ENCODE results near the gene MEP1A.
"Not testable (repeated sequence)": the region's sequence is repeated elsewhere in the genome, so short reads cannot be mapped to it uniquely, and the experiment has no call there.

MEP1A gene

DNA sequence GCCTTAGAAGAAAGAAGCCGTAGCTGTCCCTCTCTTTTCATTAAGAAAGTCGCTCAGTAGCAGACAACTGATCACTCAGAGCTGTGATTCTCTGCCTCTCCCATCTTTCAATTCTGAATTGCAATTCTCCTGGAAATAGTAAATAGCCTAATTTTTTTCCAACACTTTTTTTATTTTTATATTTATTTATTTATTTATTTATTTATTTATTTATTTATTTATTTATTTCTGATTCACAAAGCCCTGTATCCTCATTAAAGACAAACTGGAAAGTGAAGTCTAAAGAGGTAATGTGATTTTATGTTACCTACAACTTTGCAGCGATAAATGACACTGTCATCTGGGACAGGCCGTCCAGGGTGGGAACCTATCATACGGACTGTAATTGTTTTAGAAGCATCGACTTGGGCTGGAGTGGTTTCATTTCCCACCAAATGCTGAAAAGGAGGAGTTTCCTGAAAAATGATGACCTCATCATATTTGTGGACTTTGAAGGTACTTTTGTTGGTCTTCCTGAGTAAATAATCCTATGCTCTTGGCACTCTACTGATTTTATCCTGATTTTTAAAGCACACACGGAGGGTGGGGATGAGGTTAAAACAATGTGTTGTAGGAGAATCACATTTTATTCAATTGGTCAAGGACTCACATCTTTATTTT, 41.2 kb downstream of the MEP1A start:
- not testable (repeated sequence) for DNase-seq

DNA sequence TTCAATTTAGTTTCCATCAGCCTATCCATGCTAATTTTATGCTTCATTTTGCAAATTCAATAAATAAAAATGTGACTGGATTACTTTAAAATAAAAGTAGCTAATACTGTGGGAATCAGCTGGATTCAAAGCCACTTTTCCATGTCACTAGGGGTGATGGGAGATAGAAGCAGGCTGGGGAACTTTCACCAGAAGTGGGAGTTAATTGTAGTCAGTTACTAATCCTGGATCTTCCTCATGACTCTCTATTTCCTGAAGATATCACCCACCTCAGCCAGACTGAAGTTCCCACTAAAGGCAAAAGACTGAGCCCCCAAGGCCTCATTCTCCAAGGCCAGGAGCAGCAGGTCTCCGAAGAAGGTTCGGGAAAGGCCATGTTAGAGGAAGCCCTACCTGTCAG, 41.8 kb downstream of the MEP1A start:
- not testable (repeated sequence) for DNase-seq

DNA sequence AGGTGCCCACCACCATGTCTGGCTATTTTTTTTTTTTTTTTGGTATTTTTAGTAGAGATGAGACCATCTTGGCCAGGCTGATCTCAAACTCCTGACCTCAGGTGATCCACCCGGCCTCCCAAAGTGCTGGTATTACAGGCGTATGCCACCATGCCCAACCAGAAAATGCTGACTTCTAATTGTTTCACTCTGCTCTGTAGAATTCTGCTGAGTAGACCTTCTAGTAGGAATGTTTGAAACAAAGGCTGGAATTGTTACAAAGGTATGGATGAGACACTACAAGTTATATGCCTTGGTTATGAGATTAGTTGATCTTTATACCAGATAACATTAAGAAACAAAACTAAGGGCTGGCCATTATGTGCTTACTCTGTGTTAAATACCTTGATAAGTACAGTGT, 44.8 kb downstream of the MEP1A start:
- DNase-seq, result no peak

DNA sequence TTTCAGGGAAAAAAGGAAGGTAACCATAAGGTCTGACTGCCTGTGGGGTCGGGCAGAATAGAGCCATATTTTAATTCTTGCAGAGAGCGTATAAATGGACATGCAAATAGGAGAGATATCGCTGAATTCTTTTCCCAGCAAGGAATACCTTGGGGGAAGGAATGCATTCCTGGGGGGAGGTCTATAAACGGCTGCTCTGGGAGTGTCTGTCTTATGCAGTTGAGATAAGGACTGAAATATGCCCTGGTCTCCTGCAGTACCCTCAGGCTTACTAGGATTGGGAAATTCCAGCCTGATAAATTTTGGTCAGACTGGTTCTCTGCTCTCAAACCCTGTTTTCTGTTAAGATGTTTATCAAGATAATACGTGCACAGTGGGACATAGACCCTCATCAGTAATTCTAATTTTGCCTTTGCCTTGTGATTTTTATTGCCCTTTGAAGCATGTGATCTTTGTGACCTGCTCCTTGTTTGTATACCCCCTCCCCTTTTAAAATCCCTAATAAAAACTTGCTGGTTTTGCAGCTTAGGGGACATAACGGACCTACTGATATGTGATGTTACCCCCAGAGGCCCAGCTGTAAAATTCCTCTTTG, 49.2 kb downstream of the MEP1A start:
- not testable (repeated sequence) for DNase-seq

DNA sequence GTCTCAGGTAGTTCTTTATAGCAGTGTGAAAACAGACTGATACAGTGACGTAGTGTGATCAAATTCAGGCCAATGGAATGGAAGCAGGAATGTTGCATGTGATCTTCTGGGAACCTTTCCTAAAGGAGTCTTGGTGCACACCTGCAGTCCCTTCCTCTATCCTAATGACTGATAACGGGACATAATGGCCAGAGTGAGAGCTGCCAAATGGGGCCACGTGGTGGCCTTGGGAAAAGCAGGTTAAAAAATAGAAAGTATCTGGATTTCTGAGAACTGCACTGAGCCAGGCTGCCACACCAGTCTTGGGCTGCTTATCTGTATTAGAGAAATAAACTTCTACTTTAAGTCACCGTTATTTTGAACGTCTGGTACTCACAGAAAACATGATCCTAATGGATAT, 51.9 kb downstream of the MEP1A start:
- no peak for DNase-seq

DNA sequence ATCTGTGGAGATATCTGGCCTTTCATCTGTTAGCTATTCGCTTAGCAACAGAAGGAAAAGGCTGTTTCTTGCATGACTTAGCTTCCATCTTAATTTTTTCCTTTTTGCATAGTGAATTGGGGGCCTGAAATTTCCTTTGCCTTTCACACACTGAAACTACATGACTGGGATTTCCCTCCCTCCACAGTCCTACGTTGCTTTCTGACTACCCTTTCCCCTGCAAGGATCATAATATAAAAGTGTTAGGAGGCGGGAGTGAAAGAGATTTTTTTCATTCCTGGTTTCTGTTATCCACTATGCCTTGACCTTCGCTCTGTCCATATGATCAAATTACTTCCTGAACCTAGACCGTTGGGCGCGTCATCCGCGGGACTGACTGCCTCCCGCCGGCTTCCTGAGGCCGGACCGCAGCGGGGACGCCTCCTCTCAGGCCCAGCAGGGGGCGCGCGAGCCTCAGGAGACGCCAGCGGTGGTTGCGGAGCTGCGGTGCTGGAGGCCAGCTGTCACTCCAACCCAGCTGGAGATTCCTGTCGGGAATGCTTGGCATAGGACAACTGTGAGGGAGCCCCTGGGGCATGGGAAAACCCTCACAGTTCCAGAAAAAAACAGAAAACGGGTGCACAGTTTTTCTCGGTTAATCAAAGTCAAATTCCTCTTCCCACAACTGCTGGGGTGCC, 55.6 kb downstream of the MEP1A start:
- peak; percentile 11 to 18 for DNase-seq

DNA sequence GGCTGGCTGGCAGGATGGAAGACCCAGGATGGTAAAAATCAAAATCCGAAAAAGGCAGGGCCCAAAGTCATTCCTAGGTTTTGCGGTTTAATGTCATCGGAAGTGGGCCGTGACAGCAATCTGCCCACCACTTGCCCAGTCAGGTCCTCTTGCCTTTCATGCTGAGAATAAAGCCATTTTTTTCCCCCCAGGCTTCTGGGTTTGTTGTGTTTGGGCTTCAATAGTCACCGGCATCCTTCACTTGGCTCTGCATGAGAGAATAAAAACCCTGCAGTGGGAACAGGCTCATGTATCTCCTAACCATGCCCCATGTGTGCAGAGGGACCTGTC, 56.1 kb downstream of the MEP1A start:
- DNase-seq, result no peak

DNA sequence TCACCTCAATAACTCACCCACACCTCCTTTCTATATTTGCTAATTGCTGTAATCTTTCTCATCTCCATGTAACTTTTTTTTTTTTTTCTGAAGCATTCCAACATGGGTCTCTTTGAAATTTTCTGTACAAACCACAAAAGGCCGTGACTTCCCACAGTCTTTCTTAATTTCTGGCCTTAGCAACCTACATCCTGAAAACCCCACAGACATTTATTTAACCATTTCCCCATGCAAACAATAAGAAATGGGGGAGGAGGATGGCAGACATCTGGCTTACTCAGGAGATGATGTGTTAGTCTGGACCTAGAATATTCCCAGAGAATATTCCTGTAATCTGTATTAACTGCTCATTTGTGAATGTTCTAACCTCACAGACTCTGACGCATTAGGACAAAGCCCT, 57.6 kb downstream of the MEP1A start:
- DNase-seq, result no peak

DNA sequence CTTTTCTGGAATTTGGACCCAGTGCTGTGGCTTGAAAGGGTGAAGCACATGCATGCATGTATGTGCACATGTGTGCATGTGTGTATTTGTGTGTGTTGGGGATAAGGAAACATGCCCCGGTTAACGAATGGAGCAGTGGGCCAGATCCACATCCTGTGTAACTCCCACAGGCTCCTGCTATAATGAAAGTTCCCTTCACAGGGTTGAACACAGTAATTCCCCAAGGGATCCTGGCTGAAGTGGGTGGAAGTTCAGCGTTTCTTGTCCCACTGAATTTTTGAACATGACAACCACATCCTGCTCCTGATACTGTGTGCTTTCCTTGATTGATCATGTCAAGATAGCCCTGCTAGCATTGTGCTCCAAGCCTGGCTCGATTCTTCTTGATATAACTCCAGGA, 58.4 kb downstream of the MEP1A start:
- DNase-seq, result not testable (repeated sequence)

DNA sequence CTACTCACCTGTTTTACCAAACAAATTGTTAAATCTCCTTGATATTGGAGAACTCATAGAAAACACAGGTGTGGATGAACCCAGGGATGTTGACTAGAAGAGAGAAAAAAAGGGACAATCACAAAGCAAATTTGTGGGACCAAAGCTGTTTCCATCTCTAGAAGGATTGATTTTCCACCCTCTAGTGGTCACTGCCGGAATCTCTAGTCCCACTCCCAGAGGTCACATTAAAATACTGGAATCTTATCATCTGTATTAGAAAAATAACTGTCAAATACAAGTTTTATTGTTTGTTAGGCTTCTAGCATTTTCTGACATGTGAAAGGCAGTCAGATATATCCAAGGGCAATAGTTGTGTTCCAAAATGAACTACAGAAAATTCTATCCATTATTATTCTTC, 62.8 kb downstream of the MEP1A start:
- not testable (repeated sequence) for DNase-seq

DNA sequence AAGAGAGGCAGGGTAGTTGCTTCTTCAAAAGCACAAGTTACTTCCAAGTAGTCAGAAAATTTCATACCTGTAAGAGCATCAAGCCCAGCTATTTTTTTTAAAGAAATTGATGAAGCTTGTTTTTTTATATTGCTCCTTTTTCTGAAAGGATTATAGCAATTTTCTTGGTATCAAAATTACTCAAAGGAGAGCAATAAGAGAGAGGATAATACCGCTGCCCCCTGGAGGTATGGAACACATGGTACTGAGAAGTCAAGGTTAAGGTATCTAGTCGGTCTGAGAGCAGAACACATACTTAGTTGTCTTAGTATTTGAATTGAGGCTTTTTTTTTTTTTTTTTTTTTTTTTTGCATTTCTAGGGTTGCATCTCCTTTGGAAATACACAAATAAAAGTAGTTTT, 69.2 kb downstream of the MEP1A start:
- no peak for DNase-seq

DNA sequence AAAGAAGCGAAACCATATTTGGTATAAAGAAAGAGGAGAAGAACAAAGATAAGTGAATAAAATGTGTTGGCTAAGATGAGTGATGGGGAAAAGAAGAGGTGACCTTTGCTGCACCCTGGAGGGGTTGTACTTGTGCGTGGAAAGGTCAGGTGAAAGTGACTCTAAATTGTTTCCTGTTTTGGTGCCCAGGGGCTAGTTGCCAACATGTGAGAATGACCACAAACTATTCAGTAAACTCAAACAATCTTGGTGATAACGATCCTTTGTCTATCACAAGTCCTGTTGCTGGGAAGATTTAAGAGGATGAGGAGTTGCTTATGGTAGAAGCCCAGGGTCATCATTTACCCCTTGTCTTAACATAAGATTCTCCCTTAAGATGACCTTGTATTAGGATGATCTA, 70.6 kb downstream of the MEP1A start:
- DNase-seq, result no peak

DNA sequence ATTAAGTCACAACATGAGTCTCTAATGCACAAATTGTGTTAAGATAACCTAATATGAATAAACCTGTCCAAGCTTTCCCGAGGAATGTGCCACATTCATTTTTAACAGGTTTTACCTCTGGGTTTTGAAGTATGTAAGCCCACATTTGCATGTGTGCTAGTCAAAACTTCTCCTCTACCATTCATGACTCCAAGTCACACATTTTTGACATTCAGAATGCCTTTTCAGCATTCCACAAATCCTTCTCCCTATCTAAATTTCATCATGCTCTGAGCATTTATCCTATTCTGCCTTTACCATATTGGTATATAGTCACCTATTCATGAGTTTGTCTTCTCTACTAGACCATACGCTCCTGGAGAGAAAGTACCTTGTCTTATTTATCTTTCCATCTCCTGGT, 72.0 kb downstream of the MEP1A start:
- DNase-seq, result no peak

DNA sequence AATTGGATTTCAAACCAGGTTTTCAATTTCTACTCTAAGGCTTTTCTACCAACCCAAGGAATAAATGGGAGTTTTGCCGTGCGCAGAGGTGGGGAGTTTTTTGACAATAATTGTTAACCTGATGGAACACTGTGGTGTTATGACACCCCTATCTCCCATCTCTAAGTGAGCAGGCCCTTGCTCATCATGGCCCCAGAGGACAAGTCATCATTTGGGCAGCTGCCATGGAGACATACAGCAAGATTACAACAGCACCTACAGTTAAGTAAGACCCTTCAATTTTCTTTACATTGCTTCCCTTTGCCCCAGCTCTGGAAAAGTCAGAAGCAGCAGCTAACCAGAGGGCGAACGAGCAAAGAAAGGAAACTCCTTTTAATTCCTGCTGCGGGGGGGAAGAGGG, 74.2 kb downstream of the MEP1A start:
- no peak for DNase-seq

DNA sequence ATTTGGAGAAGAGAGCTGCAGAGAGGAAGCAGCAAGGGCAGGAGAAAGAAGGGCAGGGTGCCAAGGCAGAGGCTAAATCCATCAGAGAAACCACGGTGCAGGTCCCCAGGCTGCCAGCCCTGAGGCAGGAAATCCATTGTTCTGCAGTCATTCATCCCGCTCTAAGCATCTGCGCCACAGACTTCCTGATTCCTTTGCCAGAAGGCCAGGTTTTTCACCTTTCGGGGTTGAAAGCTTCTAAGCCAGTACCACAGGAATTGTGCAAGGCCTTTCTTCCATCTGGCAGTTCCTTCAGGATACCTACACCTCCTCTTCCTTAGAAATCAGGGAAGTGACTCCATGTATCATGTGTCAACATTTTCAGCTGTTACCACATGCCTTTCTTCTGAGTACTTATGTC, 82.9 kb downstream of the MEP1A start:
- DNase-seq, result no peak

DNA sequence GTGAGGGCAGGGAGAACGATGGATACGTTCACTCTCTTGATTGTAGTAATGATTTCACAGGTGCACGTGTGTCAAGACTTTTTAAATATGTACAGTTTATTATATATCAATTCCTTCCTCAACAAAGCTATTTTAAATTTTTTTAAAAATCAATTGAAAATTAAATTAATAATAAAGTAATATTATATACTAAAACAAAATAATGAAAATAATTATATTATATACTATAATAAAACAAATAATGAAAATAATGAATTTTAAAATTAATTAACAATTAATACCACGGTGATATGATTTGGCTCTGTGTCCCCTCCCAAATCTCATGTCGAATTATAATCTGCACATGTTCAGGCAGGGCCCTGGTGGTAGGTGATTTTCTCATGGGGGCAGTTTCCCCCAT, 85.8 kb downstream of the MEP1A start:
- DNase-seq, result no peak

DNA sequence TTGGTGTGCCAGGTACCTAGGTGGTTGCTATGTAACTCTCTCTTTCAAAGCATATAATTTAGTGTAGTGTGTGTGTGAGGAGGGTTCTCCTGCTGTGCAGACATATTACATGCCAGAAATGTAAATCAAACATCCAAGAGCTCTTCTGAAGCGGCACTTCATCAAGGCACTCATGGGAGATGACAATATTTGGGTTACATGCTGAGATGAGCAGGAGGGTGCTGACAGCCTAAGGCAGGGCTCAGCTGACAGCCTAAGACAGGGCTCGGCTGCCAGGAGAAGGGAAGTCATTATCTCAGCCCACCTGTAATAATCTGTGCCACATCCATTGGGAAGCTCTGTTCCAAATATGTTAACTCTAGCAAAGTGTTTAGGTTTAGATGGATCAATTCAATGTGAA, 89.5 kb downstream of the MEP1A start:
- no peak for DNase-seq

DNA sequence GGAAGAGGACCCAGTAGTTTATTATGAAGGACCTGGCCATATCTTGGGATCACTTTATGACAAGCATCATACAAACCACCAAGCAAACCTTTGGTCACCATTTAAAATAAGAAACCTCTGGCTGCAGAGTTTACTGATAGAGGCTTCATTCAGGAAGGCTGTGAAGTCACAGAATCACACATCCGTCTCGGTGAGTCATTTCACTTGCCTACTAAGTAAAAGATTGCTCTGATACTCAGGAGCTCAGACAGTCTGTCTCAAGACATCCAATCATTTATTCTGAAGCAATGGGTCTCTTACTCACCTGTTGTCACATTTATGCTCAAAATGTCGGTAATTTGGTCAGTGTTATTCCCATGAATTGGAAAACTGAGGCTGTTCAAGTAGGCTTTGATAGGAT, 94.8 kb downstream of the MEP1A start:
- no peak for DNase-seq

DNA sequence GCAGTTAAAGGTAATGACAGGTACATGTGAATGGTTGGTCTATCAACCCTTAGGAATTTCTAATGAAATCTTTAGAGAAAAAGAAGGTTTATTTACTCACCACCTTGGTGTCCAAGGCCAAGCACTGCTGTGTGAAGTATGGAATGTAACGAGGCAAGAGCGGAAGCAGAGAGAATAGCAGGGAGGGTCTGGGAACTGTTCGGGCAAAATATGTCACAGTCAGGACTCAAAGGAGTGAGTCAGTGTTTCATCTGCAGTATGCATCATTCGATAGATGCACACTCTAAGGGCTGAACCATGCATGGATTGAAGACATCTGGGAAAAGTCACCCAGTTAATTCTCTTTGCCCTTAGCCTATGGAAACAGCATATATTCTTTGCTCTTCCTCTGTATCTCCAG, 95.4 kb downstream of the MEP1A start:
- no peak for DNase-seq

All from activated CD4-positive, alpha-beta T cell treated with anti-CD3 and anti-CD28 coated beads, Interleukin-2, amount 50 U/mL, for 4 hours (primary cell).